Effector CD4-positive, alpha-beta T cell (primary cell): Measurements from ENCODE around the gene SCRT2.
"Not testable (repeated sequence)": the region's sequence is repeated elsewhere in the genome, so short reads cannot be mapped to it uniquely, and the experiment has no call there.

Experiments used
- DNase-seq: peaks from one replicate; pipeline ENCODE4 v3.0.0-alpha.2; 2020

Gene SCRT2

DNA sequence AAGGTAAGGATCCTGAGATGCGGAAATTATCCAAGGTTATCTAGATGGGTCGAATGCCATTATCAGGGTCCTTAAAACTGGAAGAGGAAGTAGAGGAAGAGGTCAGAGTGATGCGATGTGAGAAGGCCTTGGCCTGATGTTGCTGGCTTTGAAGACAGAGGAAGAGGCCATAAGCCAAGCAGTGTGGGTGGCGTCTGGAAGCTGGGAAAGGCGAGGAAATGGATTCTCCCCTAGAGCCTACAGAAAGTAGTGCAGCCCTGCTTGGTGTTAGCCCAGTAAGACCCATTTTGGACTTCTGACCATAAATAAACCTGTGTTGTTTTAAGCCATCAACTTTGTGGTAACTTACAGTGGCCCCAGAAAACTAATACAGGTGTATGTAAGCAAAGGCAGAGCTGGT is 24.6 kb downstream of the SCRT2 start:
- no peak for DNase-seq

DNA sequence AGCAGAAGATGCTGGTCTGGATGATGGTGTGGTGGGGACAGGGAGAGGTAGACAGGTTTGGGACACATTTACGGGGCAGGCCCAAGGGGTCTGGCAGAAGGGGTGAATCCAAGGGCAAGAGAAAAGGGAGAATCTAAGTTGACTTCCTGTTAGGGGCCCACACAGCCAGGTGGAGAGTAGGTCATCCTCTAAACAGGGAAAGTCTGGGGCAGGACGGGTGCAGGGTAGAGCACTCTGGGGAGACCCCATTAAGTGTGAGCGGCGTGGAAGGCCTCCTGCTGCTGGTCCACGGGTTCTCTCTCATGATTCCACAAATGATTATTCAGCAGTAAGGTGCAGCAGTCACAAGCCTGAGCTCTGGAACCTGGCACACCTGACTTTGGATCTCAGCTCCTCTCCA is 25.3 kb downstream of the SCRT2 start:
- no peak for DNase-seq

DNA sequence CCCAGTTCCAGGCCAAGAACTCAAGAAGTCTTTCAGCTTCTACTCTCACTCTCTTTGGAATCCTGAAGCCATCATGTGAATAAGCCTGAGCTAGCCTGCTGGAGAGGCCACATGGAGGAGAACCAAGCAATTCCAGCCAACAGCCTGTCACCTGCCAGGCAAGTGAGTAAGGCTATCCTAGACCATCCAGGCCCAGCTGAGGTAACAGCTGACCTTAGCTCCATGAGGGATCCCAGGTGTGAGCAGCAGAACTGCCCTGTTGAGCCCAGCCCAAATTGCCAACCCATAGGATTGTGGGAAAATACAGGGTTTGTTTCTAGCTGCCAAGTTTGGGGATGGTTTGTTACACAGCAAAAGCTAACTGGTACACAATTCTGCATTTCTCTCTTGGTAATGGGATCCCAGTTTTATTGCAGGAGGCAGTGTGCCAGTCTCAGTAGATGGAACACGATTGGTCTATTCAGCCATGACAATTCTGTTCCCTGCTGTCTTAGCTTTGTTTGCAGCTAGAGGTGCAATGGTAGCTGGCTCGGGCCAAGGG is 28.1 kb downstream of the SCRT2 start:
- DNase-seq: no peak

DNA sequence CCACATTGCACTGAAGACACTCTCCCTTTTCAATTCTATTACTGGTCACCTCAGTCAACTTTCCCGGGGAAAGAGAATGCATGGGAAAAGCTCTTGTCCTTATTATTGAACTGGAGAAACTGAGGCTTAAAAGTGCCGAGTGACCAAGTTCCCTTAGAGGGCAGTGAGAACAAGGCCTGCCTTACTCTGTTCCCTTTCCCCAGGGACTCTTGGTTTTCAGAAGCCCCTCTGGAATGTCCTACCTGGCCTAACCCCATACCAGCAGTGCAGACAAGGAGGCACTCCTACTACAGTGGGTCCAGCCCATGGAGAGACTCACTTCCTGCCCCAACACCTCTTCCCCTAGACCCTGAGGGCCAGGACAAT is 28.8 kb downstream of the SCRT2 start:
- no peak for DNase-seq

DNA sequence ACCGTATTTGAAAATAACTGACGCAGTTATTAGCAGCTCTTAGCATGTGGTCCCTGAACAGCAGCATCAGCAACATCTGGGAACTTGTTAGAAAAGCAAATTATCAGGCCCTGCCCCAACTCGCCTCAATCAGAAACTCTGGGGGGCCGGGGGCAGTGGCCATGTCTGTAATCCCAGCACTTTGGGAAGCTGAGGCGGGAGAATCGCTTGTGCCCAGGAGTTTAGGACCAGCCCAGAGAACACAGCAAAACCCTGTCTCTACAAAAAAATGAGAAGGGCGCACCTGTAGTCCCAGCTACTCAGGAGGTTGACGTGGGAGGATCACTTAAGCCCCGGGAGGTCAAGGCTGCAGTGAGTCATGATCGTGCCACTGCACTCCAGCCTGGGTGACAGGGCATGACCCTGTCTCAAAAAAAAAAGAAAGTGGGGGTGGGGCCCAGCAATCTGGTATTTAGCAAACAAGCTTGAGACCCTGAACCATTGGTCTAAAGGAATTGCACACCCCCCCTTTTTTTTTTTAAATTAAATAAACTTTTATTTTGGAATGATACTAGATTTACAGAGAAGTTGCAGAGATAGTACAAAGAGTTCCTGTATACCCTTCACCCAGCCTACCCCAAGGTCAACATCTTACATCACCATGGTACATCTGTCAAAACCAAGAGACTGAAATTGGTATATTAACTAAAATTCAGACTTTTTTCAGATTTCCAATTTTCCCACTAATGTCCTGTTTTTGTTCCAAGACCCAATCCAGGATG is 29.3 kb downstream of the SCRT2 start:
- DNase-seq: no peak

- peak; percentile 32 for DNase-seq
Measured at GRCh38 chr20:645318-646106, 30.1 kb downstream of the SCRT2 start.

DNA sequence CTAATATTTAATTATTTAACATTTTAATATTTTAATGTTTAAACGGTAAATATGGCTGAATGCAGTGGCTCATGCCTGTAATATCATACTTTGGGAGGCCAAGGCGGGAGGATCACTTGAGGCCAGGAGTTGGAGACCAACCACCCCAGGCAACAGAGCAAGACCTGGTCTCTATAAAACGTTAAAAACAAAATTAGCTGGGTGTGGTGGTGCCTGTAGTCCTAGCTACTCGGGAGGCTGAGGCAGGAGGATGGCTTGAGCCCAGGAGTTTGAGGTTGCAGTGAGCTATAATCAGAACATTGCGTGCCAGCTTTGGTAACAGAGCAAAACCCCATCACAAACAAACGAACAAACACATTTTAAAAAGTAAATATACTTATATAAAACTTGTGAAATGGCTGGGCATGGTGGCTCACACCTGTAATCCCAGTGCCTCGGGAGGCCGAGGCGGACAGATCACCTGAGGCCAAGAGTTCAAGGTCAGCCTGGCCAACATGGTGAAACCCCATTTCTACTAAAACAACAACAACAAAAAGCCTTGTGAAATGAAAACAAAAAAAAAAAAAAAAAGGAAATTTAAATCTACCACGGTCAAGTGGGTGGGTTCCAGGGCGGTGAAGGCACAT is 30.8 kb downstream of the SCRT2 start:
- no peak for DNase-seq

GRCh38 chr20:642398-643174 is 33.0 kb downstream of the SCRT2 start:
- DNase-seq: no peak

GRCh38 chr20:642013-642397 is 33.6 kb downstream of the SCRT2 start:
- DNase-seq: not testable (repeated sequence)

- DNase-seq: no peak
Measured at GRCh38 chr20:641516-641875, 34.1 kb downstream of the SCRT2 start.

DNA sequence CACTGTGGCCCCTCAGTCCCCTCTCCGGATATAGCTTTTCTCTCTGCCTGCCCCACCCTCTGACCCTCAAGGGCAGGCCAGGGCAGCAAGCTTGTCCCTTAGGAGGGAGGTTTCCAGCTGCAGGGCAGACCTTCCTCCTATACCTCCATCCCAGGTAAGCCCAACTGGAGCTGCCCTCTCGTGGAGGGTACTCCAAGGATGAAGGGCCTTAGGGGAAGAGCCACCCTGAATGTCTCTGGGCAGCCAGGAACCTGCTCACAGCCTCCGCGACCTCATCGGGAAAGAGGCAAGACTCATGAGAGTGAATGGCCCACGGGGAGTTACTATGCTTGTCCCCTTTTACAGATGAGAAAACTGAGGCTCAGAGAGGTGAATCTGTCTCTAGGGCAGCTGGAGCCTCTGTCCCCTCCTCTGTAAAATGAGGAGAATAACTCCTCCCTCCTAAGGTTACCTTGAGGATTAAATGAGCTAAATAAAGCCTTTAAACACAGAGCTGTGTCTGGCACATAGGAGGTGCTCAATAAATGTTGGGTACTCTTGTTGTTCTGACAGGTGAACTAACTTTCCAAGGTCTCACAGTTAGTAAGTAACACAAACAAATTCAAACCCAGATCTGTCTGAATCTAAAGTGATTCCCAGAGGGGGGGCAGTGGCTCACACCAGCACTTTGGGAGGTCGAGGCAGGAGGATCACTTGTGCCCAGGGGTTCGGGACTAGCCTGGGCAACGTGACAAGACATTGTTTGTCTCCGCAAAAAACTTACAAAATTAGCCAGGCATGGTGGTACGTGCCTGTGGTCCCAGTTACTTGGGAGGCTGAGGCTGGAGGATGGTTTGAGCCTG is 34.7 kb downstream of the SCRT2 start:
- DNase-seq: no peak

- no peak for DNase-seq
Measured at GRCh38 chr20:638579-638978, 37.0 kb downstream of the SCRT2 start.

- no peak for DNase-seq
Measured at GRCh38 chr20:637559-637958, 38.0 kb downstream of the SCRT2 start.

- no peak for DNase-seq
Measured at GRCh38 chr20:635893-636338, 39.7 kb downstream of the SCRT2 start.

GRCh38 chr20:635028-635892 is 40.3 kb downstream of the SCRT2 start:
- no peak for DNase-seq

GRCh38 chr20:634148-634925 is 41.3 kb downstream of the SCRT2 start:
- no peak for DNase-seq

DNA sequence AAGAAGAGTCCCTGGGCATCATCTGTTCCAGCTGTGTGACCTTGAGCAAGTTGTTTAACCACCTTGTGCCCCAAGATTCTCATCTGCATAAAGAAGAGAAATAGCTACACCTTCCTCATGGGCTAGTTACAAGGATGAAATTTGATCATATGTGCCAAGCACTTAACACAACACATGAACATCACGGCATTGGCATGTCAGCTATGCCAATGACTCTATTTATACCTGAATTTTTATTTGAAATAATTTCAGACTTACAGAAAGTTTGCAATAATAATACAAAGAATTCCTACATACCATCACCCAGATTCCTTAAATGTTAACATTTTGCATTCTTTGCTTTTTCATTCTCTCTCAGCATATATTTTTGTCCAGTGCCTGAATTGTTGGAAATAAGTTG is 44.5 kb downstream of the SCRT2 start:
- no peak for DNase-seq

DNA sequence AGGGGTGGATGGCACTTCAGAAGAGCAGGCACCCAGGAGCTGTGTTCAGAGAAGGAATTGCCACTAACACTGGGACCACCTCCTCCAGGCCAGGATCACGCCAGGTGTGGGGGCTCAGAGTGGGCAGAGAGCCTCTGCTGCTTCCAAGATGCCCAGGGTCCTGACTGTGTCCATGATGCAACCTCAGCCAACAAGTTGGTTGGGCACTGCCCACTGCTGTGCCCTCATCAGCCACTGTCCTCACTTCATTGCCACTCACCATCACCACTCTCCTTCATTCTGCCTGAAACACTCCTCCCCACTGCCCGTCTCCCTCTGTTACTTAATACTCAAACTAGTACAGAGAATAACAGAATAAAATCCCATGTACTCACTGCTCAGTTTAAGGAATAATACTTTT is 49.0 kb downstream of the SCRT2 start:
- no peak for DNase-seq

GRCh38 chr20:625360-625932 is 50.2 kb downstream of the SCRT2 start:
- no peak for DNase-seq

- no peak for DNase-seq
Measured at GRCh38 chr20:623704-624103, 51.9 kb downstream of the SCRT2 start.
